GM19372 (cell line): ENCODE measurements around the gene CD248.
"Not testable (repeated sequence)": the region's sequence is repeated elsewhere in the genome, so short reads cannot be mapped to it uniquely, and the experiment has no call there.

Experiments
- ATAC-seq: cut with Tn5 transposase; IDR thresholded peaks from one replicate; pipeline ENCODE4 v1.9.1; 2021; ENCODE audit warnings: mild to moderate bottlenecking, low read depth, moderate library complexity; ENCODE audit not compliant: unreplicated experiment

Gene CD248

DNA sequence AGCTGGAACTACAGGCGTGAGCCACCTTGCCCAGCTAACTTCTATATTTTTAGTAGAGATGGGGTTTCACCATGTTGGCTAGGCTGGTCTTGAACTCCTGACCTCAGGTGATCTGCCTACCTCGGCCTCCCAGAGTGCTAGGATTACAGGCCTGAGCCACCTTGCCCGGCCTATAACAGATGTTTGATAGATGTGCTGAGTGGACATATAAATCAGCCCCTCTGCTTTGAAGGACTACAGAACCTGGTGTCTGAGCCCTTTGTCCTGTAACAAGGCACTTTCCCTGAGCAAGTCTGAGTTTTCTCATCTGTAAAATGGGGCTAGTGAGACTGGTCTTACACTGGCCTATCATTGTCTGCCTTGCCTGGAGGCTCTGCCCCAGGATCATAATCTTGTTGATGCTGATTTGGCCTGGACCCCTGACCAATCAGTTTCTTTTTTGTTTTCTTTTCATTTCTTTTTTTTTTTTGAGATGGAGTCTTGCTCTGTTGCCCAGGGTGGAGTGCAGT lies 12.4 kb upstream of the CD248 start:
- no peak for ATAC-seq

DNA sequence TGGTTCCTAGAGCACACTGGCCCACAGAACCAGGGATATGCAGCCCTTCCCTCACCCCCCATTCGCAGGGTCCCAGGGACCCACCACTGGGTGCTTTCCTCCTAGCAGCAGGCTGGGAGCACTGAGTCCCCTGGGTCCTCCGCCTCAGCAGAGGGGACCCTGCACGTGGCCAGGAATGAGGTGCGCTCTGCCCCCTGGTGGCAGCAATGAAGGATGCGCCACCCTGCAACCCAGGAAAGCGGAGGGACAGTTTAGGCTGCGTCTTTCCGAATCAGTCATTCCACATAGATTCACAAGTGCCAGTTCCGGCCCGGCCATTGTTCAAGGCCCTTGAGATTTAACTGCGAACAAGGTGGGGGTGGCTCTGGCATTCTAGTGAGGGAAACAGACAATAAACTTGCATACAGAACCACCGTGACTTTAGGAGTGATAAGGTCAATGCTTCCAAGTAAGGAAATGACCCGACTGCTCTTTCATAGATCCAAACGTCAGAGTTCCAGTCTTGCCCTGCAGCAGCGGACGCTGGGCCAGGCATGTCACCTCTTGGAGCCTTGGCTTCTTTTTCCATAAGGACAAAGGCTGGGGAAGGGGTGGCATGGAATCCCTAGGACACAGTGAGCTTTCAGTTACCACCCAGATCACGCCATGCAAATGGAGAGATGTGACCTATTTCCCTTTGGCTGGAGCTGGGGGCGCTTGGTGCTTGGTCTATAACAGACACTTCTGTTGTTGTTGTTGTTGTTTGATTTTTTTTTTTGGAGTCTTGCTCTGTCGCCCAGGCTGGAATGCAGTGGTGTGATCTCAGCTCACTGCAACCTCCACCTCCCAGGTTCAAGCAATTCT lies 11.7 kb upstream of the CD248 start:
- ATAC-seq: no peak

- no peak for ATAC-seq
Observed at GRCh38 chr11:66328031-66328301, 11.1 kb upstream of the CD248 start.

- no peak for ATAC-seq
Observed at GRCh38 chr11:66327171-66328030, 10.6 kb upstream of the CD248 start.

DNA sequence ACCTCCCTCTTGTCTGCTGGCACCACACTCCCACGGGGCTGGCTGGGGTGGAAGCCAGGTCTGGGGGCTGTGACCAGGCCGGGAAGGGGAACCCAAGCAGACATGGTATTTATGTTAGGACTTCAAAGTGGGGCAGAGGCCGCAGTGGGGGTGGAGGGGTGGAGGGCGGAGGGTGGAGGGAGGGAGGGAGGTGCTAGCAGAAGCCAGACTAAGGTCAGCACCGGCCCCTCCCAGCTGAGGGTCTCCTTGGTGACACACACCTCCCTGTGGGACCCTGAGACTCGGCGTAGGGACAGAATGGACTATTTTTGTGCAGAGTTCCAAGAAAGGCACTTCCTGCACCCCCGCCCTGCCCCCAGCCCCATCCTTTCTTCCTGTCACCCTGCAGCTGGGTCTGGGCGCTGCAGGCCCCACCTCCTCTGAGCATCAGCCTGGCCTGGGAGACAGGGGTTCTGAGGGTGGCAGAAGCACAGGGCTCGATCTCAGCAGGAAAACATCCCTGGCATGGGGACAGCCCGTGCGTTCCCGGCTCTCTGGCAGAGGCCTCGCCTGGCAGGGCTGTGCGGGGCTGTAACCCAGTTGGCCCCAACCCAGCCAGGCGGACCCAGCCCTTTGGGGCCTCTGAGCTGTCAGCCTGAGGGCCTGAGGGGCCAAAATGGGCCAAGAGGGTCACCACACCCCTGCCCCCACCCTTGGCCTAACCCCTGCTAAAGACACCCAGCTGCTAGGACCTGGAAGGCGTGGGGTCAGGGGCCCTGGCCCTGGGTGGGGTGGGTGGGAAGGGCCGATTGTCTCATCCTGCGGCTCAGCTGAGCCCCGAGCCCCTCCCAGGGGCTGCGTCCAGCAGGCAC lies 9.6 kb upstream of the CD248 start:
- no peak for ATAC-seq

GRCh38 chr11:66325263-66325671 lies 8.4 kb upstream of the CD248 start:
- no peak for ATAC-seq

DNA sequence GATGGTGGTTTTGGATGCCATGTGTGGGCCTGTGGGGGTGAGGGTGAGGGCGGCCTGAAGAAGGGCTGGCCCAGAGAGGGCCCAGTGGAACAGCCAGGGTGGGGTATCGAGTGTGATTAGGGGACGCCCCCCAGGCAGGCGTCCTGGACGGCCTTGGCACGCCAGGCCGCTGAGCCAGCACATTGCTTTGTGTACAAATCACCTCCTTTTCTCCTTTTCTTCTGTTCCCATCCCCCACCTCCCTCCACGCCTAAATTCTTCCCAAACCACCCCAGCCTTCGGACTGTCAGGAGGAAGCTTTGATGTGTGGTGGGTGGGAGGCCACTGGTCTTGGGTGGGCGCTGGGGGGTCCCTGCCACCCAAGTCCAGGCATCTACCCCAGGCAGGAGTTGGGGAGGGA lies 7.8 kb upstream of the CD248 start:
- no peak for ATAC-seq

DNA sequence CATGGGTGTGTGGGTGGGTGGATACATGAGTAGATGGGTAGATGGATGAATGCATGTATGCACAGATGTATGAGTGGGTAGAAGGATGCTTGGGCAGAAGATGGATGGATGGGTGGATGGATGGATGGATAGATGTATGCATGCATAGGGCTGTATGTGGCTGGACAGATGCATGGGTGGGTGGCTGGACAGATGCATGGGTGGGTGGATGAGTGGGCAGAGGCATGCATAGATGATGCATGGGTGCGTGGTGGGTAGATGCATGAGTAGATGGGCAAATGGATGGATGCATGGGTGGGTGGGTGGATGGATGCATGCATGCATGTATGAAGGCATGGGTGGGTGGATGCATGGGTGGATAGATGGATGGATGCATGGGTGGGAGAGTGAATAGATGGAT lies 6.8 kb upstream of the CD248 start:
- no peak for ATAC-seq

DNA sequence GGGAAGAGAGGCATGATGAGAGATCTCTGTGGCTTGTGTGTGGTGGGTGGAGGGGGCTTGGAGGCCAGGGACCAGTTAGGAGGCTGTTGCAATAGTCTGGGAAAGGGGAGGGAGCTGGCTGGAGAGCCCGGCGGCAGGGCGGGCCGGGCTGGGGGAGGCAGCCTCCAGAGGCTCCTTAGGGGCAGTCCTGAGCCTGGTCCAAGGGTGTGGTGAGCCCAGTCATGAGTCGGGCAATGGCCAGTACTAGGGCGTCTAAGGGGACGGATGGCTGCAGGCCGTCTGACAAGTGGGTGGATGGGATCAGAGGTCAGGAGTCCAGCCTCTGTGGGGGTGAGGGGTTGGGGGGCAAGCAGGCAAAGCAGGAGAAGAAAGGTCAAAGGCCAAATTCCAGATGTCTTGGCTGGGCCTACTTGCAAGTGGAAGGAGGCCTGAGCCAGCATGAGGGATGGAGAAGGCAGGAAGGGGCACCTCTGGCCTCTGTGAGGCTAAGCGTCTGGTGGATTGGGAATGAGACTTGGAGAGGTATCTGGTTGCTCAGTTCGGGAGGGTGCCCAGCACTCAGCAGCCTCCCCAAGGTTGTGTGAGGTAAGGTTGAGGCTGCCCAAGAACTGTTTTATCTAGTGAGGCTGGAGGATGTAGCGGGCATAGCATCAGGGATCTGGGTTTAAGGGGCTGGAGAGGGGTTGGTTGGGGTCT lies 6.0 kb upstream of the CD248 start:
- ATAC-seq: no peak

DNA sequence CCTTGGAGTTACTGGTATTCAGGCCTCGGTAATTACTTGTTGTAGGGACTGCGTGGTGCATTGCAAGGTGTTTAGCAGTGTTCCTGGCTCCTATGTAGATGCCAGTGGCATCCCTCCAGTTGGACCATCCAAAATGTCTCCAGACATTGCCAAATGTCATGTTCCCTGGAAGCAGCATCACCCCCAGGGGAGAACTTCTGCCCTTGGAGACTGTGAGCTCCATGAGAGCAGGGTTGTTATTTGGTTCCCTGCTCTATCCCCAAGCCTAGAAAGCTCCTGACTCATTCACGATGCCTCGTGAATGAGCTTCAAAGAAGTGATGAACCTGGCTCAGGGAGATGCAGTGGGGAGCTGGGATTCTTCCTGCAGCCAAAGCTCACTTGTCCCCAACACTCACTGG lies 4.8 kb upstream of the CD248 start:
- no peak for ATAC-seq

DNA sequence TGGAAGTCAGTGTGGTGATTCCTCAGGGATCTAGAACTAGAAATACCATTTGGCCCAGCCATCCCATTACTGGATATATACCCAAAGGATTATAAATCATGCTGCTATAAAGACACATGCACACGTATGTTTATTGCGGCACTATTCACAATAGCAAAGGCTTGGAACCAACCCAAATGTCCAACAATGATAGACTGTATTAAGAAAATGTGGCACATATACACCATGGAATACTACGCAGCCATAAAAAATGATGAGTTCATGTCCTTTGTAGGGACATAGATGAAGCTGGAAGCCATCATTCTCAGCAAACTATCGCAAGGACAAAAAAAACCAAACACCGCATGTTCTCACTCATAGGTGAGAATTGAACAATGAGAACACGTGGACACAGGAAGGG lies 3.9 kb upstream of the CD248 start:
- not testable (repeated sequence) for ATAC-seq

- not testable (repeated sequence) for ATAC-seq
Observed at GRCh38 chr11:66320289-66320688, 3.4 kb upstream of the CD248 start.

- no peak for ATAC-seq
Observed at GRCh38 chr11:66318600-66318970, 1.7 kb upstream of the CD248 start.

DNA sequence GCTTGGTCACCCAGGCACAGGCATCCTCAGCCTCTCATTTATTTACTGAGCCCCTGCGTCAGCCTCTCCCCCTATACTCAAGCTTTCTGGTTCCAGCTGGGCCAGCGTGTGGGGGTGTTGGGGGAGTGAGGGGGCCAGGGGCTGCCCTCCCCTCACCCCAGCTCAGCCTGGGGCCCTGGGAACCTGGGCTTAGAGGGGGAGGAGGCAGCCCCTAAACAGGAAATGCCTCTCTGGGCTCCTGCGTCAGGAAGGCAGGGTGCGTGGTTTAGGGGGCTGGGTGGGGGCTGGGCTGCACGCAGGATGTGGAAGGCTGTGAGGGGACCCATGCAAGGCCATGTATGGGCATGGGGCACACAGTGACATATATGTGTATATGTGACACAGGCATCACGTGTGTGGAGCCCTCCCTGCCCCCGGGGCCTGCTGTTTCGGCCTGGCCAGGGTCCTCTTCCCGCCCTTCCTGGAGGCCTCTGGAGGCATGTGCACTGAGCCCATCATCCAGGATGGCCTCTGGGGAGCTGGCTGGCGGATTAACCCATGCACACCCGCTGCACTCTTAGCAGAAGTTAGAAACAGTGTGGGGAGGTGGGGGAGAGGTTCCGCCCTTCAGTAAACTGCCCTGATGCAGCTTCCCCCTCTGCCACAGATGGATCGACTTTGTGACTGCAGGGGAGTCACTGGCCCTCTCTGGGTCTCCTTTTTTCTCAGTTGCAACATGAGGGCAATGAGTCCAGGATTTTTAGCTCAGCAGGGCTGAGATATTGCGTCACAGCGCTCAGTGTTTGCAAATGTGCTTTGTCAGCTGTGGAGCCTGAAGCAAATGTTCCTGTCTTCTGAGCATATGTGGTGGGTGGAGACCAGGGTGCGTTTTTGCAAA lies 1.1 kb upstream of the CD248 start:
- ATAC-seq: no peak

GRCh38 chr11:66317322-66317722 lies 478 bp upstream of the CD248 start:
- ATAC-seq: no peak

DNA sequence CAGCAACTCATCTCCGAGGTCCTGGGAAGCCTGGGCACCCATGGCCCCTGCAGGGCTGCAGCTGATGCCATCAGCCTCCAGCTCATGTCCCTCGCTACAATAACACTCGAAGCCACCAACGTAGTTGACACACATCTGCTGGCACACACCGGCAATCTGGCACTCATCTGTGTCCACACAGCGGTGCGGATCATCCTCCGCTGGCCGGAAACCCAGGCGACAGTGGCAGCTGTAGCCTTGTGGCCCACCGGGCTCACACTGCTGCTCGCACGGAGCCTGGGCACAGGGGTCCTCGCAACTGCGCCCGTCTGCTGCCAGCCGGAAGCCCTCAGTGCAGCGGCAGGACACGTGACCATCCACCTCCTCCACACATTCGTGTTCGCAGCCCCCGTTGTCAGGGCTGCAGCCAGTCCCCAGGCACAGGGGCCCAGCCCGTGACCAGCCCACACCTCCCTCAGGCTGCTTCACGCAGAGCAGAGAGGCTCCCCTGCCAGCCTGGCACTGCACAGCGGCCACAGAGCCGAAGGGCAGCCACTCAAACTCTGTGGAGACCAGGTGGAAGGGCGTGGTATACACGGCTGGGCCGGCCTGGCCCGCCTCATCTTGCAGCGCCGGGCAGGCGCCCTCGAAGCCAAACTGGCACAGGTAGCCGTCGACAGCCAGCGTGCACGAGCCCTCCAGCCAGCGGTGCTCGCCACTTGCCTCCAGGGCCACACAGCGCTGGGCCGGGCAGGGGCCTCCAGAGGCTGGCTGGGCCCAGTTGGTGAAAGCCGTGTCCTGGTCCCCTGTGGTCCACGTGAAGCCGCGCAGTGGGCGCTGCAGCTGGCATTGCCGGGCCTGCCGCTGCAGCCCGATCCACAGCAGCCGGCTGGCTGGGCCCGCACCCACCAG lies 678 bp downstream of the CD248 start:
- no peak for ATAC-seq

- no peak for ATAC-seq
Observed at GRCh38 chr11:66315498-66315885, 1.4 kb downstream of the CD248 start.
